Hippocampal formation (tissue), 2 donors: ENCODE data around the gene SERPINI2.

Experiments
- DNase-seq, 2 donors: peaks; one replicate each; lab custom pipeline; 2025; lab: John Stamatoyannopoulos, UW

The SERPINI2 gene

GRCh38 chr3:167473863-167474262 lies at the start of gene SERPINI2:
Gene SERPINI2, minus strand, starts transcription at chr3:167474042. Its CDS starts 2,208 bp downstream, at chr3:167471834.
- DNase-seq, result no peak

- DNase-seq, result no peak
Observed at GRCh38 chr3:167521006-167521355, 47.1 kb upstream of the SERPINI2 start.

- no peak for DNase-seq
Observed at GRCh38 chr3:167520266-167521005, 46.6 kb upstream of the SERPINI2 start.

- DNase-seq, result no peak
Observed at GRCh38 chr3:167507954-167508353, 34.1 kb upstream of the SERPINI2 start.

GRCh38 chr3:167502401-167502800 lies 28.6 kb upstream of the SERPINI2 start:
- no peak for DNase-seq

- no peak for DNase-seq
Observed at GRCh38 chr3:167501941-167502340, 28.1 kb upstream of the SERPINI2 start.

- no peak for DNase-seq
Observed at GRCh38 chr3:167497903-167498302, 24.1 kb upstream of the SERPINI2 start.

- DNase-seq, result no peak
Observed at GRCh38 chr3:167493244-167493643, 19.4 kb upstream of the SERPINI2 start.

- DNase-seq, result no peak
Observed at GRCh38 chr3:167491621-167492020, 17.8 kb upstream of the SERPINI2 start.

- no peak for DNase-seq
Observed at GRCh38 chr3:167489571-167489970, 15.7 kb upstream of the SERPINI2 start.

- DNase-seq, result no peak
Observed at GRCh38 chr3:167487556-167487955, 13.7 kb upstream of the SERPINI2 start.

- DNase-seq, result no peak
Observed at GRCh38 chr3:167484551-167484950, 10.7 kb upstream of the SERPINI2 start.

GRCh38 chr3:167483708-167484475 lies 10.1 kb upstream of the SERPINI2 start:
- DNase-seq, result no peak

GRCh38 chr3:167481164-167481563 lies 7.3 kb upstream of the SERPINI2 start:
- no peak for DNase-seq

- no peak for DNase-seq
Observed at GRCh38 chr3:167480748-167481147, 6.9 kb upstream of the SERPINI2 start.

GRCh38 chr3:167469381-167469780 lies 4.5 kb downstream of the SERPINI2 start:
- no peak for DNase-seq

GRCh38 chr3:167467848-167468611 lies 5.8 kb downstream of the SERPINI2 start:
- no peak for DNase-seq

- DNase-seq, result peak in 1 of 2 donors; percentile 8
Observed at GRCh38 chr3:167466966-167467365, 6.9 kb downstream of the SERPINI2 start.

GRCh38 chr3:167456157-167456799 lies 17.6 kb downstream of the SERPINI2 start:
- DNase-seq, result no peak

GRCh38 chr3:167453815-167454214 lies 20.0 kb downstream of the SERPINI2 start:
- no peak for DNase-seq

- DNase-seq, result no peak
Observed at GRCh38 chr3:167451282-167451681, 22.6 kb downstream of the SERPINI2 start.

- no peak for DNase-seq
Observed at GRCh38 chr3:167450675-167451074, 23.2 kb downstream of the SERPINI2 start.
